Left renal cortex interstitium (tissue), 4 donors: ENCODE data around the gene RABAC1. TPM values are rescaled to one million over a fixed set of nuclear protein-coding genes. Genes with fewer than 3 reads are reported as not detected.

Source experiments
- DNase-seq, 4 donors: peaks; one replicate each; pipeline ENCODE4 v3.0.0-alpha.2; 2013; ENCODE audit warnings: low read depth in 4 of 4, low spot score in 2 of 4, missing footprints in 1 of 4
- polyA plus RNA-seq, 4 donors: library from polyadenylated mRNA; unstranded; fragments of 120-200 nt; gene quantifications; one replicate each; pipeline ENCODE4 v1.2.1, GENCODE V29; 2013; ENCODE audit not compliant: insufficient read length in 4 of 4

The RABAC1 gene
- polyA plus RNA-seq, 4 donors: 54.0 to 120 (median 77.3) TPM

GRCh38 chr19:41930926-41931592 is 28.1 kb downstream of the RABAC1 start:
- no peak for DNase-seq

- no peak for DNase-seq
Observed at GRCh38 chr19:41930322-41930722, 28.8 kb downstream of the RABAC1 start.

GRCh38 chr19:41929536-41930071 is 29.5 kb downstream of the RABAC1 start:
- DNase-seq: no peak

- DNase-seq: no peak
Observed at GRCh38 chr19:41928754-41929535, 30.2 kb downstream of the RABAC1 start.

GRCh38 chr19:41928221-41928683 is 30.9 kb downstream of the RABAC1 start, which contains the start of gene ERFL:
Gene ERFL, minus strand, starts transcription at chr19:41928449. Its CDS starts 15,530 bp downstream, at chr19:41912919.
- no peak for DNase-seq

- DNase-seq: no peak
Observed at GRCh38 chr19:41927497-41928192, 31.5 kb downstream of the RABAC1 start.

- DNase-seq: no peak
Observed at GRCh38 chr19:41926763-41927496, 32.2 kb downstream of the RABAC1 start.

- no peak for DNase-seq
Observed at GRCh38 chr19:41926028-41926762, 32.9 kb downstream of the RABAC1 start.

- DNase-seq: no peak
Observed at GRCh38 chr19:41925208-41926003, 33.7 kb downstream of the RABAC1 start.

GRCh38 chr19:41924151-41925145 is 34.7 kb downstream of the RABAC1 start:
- DNase-seq: no peak

- no peak for DNase-seq
Observed at GRCh38 chr19:41923045-41923788, 35.9 kb downstream of the RABAC1 start.

- DNase-seq: no peak
Observed at GRCh38 chr19:41922585-41922984, 36.5 kb downstream of the RABAC1 start.

GRCh38 chr19:41921577-41922576 is 37.2 kb downstream of the RABAC1 start:
- DNase-seq: no peak

- DNase-seq: no peak
Observed at GRCh38 chr19:41920882-41921576, 38.1 kb downstream of the RABAC1 start.
